DMS79 treated with DMSO at 0.1 percent for 48 hours (cell line): ENCODE results near the gene DBP.
A peak's percentile ranks its signal among the peaks of the same experiment; 100 is the strongest.
"Not testable (repeated sequence)": the region's sequence is repeated elsewhere in the genome, so short reads cannot be mapped to it uniquely, and the experiment has no call there.

Source experiments
- DNase-seq: peaks from one replicate; lab custom pipeline; 2025; lab: John Stamatoyannopoulos, UW

DBP gene, protein sequence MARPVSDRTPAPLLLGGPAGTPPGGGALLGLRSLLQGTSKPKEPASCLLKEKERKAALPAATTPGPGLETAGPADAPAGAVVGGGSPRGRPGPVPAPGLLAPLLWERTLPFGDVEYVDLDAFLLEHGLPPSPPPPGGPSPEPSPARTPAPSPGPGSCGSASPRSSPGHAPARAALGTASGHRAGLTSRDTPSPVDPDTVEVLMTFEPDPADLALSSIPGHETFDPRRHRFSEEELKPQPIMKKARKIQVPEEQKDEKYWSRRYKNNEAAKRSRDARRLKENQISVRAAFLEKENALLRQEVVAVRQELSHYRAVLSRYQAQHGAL

DNA sequence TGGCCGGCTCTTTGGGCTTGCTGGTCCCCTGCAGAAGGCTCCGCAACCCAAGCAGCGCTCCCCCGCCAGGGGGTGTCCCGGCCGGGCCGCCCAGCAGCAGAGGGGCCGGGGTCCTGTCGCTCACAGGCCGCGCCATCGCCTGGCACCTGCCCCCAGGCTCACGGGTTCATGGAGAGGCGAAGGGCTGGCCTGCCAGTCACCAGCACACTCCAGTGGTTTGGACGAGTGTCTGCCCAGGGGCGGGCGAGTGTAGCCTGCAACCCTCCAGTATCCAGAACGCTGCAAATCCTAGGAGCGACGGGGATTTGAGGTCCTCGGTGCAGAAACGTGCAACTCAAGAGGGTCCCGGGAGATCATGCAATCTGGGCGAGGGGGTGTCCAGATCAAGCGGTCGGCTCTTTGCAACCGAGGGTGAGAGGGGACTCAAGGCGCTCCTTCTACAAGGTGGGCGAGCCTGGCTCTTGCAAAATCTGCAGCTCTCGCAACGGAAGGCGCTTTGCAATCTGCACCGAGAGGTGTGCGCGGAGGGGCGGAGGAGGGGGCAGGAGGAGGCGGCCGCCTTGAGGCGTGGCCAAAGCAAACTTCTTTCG, at the start of gene DBP:
Gene DBP, minus strand, starts transcription at position 521 of the 590 bp plus-strand sequence. Its CDS starts 385 bp downstream, at position 136.
- no peak for DNase-seq

DNA sequence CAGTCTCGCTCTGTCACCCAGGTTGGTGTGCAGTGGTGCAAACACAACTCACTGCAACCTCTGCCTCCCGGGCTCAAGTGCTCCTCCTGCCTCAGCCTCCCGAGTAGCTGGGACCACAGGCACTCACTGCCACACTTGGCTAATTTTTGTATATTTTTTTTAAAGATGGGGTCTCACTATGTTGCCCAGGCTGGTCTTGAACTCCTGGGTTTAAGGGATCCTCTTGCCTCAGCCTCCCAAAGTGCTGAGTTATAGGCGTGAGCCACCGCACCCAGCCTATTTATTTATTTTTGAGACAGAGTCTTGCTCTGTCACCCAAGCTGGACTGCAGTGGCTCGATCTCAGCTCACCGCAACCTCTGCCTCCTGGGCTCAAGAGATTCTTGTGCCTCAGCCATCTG, 49.5 kb upstream of the DBP start:
- DNase-seq: not testable (repeated sequence)

DNA sequence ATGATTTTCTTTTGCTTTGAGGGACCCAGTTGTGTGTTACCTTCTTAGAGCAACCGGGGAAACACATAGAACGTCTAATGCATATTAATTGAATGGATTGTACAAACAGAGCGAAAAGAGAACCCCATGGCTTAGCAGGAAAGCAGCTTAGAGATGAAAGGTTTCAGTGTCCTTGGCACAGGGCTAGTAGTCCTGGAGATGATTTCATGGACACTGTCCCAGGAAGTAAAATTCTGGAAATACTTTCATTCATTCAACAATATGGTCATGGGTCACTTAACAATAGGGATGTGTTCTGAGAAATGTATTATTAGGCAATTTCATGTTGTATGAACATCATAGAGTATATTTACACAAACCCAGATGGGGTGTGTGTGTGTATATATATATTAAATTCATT, 48.9 kb upstream of the DBP start:
- DNase-seq: no peak

DNA sequence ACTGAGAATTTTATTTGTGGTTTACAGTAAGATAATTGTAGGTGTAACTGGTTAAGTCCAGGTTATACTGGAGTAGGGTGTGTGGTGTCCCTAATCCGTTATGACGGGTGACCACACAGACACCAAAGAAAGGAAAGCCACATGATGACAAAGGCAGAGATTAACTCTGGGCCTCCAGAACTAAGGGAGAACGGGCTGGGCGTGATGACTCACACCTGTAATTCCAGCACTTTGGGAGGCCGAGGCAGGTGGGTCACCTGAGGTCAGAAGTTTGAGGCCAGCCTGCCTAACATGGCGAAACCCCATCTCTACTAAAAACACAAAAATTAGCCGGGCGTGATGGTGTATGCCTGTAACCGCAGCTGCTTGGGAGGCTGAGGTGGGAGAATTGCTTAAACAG, 48.4 kb upstream of the DBP start:
- no peak for DNase-seq

DNA sequence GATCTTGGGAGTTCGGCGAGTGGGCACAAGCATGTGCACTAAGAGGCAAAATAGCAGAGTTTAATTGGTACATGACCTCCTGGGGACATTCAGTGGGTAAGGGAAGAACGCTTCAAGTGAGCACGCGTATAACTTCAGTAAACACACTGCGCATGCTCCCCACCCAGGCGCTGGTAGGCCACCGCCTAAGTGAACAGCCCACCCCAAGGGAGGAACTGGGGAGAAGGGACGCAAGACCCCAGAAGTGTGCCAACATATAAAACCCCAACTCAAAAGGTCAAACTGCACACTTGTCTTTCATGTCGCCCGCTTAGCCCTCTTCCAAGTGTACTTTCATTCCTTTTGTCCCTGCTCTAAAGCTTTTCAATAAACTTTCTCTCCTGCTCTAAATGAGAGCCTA, 46.2 kb upstream of the DBP start:
- DNase-seq: no peak

DNA sequence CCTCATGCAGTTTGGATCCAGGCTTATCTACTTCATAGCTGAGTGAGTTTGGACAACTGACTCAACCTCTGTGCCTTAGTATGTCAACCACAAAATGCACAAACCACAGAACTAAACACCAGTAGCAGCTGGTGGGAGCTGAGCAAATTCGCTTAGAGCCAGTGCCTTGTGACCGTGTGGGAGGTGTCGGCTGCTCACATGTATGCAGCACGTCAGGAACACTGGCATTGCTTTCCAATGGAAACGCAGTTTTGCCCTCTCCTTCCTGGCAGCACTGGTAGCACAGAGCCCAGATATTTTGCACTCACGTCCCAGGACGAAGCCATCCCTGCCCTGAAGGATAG, 43.9 kb upstream of the DBP start:
- DNase-seq: no peak

DNA sequence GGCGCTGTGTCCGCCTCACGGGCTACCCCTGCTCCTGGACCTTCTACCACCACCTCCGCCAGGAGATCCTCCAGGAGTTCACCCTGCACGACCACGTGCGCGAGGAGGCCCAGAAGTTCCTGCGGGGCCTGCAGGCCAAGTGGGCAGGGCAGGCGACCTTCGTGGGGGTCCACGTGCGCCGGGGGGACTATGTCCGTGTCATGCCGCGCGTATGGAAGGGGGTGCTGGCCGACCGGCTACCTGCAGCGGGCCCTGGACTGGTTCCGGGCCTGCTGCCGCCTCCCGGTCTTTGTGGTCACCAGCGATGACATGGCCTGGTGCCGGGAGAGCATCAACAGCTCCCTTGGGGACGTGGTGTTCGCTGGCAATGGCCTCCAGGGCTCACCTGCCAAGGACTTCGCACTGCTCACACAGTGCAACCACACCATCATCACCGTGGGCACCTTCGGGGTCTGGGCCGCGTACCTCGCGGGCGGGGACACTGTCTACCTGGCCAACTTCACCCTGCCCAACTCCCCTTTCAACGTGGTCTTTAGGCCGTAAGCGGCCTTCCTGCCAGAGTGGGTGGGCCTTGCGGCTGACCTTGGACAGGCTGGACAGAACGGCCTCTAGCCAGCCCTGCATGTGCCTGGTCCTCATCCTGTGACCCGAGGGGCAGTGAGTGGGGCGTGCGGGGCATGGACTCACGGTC, 43.4 kb upstream of the DBP start:
- DNase-seq: no peak

DNA sequence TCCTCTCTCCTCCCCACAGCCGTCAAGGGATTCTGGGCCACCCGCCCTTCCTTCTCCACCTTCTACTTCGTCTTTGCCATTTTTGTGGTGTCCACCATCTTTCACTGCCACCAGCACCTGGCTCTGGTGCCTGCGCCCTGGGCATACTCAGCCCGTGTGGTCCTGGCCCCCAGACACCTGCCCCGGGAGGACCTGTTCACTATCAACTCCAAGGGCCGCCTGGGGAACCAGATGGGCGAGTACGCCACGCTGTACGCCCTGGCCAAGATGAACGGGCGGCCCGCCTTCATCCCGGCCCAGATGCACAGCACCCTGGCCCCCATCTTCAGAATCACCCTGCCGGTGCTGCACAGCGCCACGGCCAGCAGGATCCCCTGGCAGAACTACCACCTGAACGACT, 42.8 kb upstream of the DBP start:
- not testable (repeated sequence) for DNase-seq

DNA sequence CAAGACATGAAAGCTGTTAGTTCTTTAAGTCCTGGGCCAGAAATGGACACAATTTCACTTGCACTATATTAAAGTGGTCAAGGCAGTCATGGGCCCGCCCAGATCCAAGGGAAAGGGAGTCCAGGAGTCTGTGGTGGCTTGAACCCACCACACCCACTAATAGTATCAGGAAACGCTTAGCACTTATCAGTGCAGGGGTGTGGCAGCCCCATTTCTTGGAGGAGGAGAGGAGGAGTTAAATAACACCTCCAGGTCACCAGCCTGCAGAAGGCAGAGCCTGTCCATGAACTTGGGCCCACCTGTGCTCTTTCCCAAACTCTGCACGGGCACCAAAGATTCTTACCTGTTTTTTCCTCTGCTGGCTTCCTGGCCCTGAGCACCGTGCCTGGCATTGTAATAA, 41.0 kb upstream of the DBP start:
- DNase-seq: no peak

DNA sequence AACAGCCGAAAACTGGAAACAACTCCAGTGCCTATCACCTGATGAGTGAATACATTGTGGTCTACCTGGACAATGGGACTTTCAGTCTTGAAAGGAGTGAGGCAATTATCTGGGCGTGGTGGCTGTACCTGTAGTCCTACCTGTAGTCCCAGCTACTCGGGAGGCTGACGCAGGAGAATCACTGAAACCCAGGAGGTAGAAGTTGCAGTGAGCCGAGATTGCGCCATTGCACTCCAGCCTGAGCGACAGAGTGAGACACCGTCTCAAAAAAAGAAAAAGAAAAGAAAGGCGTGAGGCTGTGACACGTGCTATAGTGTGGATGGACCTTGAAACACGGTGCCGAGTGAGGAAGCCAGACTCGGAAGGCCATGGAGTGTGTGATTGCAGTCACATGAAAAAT, 39.7 kb upstream of the DBP start:
- no peak for DNase-seq

DNA sequence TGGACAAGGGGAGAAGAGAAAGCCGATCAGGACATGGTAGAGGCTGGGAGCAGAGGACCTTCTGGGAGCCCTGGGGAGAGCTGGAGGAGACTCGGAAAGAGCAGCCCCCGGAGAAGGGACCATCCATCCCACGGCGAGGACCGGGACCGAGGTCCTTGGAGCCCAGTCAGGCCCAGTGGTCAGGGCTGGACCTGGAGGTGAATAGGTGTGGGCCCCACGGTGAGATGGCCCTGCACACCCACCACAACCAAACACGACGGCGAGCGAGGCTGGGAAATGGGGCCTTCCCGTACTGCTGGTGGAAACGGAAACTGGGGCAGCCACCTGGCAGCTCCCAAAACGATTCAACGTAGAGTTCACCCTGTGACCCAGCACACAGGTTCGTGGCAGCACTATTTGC, 39.3 kb upstream of the DBP start:
- no peak for DNase-seq

DNA sequence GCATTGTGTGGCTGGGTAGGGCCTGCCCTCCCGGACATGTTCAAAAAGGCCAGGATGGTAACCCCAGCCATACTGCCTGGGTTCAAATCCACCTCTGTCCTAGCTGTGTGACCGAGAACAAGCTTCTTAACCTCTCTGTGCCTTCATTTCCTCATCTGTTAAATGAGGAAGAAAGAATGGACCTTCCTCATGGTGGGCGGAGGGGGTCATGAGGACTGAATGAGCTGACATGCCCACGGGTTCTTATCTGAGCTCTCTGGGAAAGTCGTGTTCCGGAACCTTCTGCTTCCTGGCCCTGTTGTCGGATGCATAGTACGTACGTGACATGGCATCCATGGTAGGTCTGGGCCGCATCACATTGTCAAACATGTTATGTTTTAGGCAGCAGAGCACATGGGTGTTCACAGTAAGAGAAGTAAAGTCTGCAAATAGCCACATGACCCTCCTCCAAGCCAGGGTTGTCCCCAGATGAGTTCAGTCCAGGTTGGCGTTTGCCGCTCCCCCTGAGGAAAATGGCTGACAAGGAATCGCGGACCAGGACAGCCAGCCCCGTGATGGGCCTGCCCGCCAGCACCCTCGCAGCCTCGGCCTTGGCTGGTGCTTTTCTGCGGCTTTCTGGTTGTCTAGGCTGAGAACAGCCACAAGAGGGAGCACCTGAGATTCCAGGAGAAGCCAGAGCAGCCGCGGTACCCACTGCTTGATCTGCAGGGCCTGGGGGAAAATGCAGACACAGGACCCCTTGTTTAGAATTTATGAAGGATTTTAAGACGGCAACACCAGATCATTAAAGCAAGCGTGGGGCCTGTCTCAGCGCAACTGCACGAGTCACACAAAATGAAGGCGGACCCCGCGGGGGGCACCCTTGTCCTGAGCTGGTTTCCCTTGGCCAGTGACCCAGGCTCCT, 38.0 kb upstream of the DBP start:
- DNase-seq: peak; percentile 88

DNA sequence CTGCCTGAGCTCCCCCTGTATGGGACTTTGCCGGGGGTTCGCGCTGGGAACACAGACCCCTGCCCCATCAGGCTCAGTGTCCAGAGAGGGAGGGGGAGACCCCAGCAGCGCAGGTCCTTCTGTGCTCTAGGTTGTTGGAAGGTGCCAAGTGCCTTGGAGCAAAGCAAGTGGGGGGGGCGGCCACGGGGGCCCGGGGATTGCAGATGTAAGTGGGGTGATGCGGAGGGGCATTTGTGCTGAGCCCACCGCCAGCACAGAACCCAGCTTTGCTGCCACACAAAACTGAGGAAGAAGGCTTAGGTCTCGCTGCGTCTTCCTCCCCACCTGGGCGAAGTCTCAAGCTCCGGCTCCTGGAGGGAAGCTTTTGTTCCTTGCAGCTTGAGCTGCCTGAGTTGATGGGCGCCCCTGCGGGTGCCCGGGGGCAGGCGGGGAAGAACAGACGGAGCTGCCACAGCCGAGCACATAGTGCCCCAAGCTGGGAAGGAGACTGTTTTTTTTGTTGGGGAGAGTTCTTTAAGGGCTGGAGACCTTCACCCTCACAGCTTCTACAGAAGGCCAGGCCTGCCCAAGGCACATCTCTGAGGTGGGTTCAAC, 37.1 kb upstream of the DBP start:
- no peak for DNase-seq

DNA sequence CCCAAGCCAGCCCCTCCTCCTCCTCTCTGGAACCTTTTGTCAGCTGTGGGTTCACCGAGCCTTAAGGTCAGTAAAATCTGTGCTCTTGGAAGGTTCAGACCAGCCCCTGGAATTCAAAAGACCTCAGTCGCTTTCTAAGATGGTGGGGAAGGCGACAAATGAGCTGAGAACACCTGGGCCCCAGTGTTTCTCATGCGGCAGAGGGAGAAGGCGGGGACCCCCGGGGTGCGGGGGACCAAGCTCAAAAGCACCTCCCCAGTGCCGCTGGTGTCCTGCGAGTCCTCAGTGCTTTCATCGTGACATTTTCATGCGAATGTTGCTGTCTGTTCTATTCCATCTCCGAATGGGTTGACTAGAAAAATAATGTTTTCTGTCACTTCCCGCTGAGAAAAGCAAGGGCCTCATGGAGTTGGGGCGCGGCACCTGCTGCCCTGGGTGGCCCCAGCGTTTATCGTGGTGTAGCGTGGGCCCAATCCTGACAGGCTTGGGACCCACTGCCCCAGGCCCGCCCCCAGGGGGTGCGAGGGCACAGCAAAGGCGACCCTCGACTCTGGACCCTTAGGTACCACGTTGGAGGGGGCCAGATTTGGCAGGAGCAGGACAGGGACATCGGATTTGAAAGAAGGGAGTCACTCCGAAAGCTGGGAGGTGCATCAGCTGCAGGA, 36.4 kb upstream of the DBP start:
- DNase-seq: no peak

DNA sequence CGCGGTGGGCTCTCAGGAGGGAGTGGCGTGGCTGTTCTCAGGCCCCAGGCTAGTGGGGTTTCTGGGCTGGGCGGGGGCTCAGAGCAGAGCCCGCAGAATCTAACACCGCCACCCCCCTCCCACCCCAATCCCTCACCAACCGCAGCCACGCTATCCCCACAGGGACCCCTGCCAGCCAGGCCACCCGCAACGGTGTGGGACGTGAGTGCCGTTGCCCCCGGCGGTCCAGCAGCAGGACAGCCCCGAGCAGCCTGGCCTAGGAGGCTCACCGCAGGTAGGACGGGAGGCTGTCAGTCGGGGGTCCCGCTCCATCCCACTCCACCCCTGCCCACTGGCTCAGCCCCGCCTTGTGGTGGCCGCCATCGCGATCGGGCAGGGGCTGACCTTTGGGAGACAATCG, 35.8 kb upstream of the DBP start, which contains the start of gene NTN5:
Gene NTN5, minus strand, starts transcription at position 24 of the 400 bp plus-strand sequence. CDS start 2,031 bp downstream, outside the sequence.
- DNase-seq: no peak

DNA sequence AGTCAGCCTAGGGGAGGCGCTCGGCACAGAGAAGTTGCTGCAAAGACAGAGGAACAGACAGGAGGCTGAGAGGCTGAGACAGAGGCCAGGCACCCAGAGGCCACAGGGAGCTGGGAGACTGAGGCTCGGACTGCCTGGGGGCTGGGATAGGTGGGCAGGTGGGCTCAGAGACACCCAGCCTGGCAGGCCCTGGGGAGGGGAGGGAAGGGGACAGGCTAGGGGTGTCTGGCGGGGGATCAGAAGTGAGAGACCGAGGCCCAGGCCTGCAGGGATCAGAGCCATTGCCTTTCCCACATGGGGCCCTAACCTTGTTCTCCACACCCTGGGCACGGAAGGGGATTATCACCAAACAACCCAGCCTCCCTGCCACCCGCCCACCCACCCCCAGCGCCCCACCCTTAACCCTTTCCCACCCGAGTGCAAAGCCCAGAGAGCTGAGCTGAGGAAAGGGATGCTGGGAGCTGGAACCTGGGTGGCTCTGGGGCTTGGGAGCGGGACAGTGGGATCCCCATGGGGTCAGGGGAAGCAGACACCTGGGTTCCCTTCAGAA, 34.3 kb upstream of the DBP start:
- DNase-seq: no peak

DNA sequence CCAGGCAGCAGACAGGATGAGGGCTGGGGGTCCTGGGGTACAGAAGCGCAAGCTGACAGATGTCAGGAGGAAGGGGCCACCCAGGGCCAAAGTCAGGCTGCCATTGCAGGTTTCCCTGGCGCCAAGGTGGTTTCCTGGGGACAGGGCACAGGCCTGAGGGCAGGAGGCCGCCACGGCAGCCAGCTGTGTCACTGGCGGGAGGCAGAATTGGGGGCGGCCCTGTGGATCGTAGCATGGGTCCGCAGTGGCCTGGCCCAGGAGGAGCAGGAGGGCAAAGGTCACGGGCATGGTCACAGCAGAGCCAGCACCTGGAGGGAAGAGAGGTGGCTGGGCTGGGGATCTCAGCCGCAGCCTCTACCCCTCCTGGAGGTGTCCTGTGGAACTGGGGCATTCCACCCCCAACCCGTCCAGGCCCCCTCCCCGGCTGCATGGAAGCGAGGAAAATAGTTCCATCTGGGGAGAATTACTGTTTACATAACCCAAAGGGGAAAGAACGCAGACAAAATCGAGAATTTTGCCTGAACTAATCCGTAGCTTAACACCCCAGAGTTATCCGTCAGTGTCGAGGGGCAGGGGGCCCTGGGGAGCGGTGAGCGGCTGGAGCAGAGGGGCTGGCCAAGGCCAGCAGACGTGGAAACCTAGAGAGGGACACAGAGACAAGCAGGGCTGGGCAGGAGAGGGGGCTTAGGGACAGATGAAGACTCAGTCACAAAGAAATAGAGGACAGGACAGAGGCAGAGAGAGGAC, 33.7 kb upstream of the DBP start:
- DNase-seq: no peak

DNA sequence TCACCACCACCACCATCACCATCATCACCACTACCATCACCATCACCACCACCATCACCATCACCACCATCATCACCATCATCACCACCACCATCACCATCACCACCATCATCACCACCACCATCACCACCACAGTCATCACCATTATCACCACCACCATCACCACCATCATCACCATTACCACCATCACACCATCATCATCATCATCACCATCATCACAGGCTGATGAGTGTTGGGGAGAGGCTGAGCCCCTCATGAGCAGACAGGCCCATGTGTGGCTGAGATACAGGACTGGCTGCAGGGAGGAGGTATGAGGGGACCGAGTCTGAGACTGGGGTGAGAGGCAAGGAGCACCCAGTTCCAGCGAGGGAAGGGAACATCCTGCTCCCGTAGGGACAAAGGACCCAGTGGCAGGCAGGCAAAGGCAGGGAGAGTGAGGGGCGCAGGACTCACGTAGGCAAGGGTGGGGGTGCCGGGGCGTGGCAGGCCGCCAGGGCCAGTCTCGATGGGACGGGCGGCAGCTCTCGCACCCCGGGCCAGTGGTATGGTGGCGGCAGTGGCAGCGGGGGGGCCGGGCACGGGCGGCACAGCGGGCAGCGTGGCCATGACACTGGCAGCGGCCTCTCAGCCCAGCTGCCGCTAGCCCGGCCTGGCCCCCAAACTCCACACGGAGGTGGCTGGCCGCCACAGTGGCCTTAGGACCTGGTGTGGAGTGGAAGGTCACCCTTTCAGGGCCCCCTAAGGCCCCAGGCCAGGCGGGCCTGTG, 32.9 kb upstream of the DBP start:
- DNase-seq: no peak

DNA sequence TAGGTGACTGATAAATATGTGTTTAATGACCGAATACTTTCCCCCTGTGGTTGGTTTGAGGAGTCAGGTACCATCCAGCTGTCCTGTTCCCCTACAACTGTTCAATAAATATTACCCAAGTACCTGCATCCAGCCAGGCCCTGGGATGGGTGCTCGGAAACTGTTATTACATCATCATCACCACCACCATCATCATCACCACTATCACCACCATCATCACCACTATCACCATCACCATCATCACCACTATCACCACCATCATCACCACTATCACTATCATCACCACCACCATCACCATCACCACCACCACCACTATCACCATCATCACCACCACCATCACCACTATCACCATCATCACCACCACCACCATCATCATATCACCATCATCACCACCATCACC, 31.6 kb upstream of the DBP start:
- DNase-seq: no peak

DNA sequence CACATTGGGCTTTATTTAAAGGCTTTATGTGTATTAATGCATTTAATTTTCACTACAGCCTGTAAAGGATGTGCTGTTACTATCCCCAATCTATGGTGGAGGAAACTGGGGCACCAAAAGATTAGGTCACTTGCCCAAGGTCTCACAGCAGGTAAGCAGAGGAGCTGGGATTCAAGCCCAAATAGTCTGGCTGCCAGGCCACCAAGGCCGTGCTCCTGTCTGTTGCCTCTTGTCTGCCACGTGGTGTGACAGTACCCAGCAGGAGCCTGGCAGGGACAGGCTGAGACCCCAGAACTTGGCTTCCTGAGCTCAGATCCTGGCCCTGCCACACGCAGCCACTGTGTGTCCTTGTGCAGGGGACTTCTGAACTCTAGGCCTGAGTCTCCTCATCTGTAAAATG, 31.2 kb upstream of the DBP start:
- DNase-seq: no peak
